T-cell (primary cell): Measurements from ENCODE around the gene ESRP2. TPM values are rescaled to one million over a fixed set of nuclear protein-coding genes. Genes with fewer than 3 reads are reported as not detected.

Experiments used
- ATAC-seq, 4 experiments: fragments of 200-7000 bp in 3 of 4; fragments of 150-1000 bp in 1 of 4; cut with Tn5 transposase; replicated peaks in 1 of 4; 1 replicate in 3 of 4; 2 replicates in 1 of 4; pipeline ENCODE4 v1.10.0; 2021; ENCODE audit warnings: moderate library complexity in 3 of 4, mild to moderate bottlenecking in 2 of 4, moderate number of reproducible peaks in 1 of 4
- CTCF ChIA-PET, 2 donors: fragments of 300-600 bp; sonication (Branson Sonifier 250); formaldehyde crosslinking; loops; one replicate each; lab custom pipeline; 2022; ENCODE audit warnings: antibody characterized with exemption in 2 of 2; lab: Charles Lee
- POLR2A ChIA-PET, 2 donors: fragments of 300-600 bp; sonication (Branson Sonifier 250); formaldehyde crosslinking; loops; one replicate each; lab custom pipeline; 2022; ENCODE audit warnings: antibody characterized with exemption in 2 of 2; lab: Charles Lee
- DNase-seq, 35 experiments: peaks; one replicate each; pipeline versions ENCODE4 v3.0.0 to v3.0.0-alpha.2; 2013 to 2023
- H3K27ac ChIP-seq: one replicate; pipeline ENCODE4 v1.5.1; 2013; ENCODE audit warnings: low read length
- H3K27me3 ChIP-seq, 2 experiments: replicated peaks in 1 of 2; 1 replicate in 1 of 2; 2 replicates in 1 of 2; pipeline versions ENCODE4 v1.6.1 to v1.7.0; 2013; ENCODE audit warnings: low read length in 1 of 2, mixed read lengths in 1 of 2; ENCODE audit not compliant: control insufficient read depth in 2 of 2, insufficient read depth in 2 of 2; ENCODE audit errors: extremely low read depth in 1 of 2
- H3K36me3 ChIP-seq, 2 donors: 1 replicate in 1 of 2; 2 replicates in 1 of 2; pipeline versions ENCODE4 v1.6.1 to v1.7.0; 2013; ENCODE audit warnings: low read length in 1 of 2; ENCODE audit not compliant: control insufficient read depth in 2 of 2, insufficient read depth in 1 of 2; ENCODE audit errors: extremely low read depth in 1 of 2
- H3K4me1 ChIP-seq, 2 experiments: 1 replicate in 1 of 2; 2 replicates in 1 of 2; pipeline versions ENCODE4 v1.6.1 to v1.7.0; 2013; ENCODE audit warnings: low read length in 2 of 2, mixed read lengths in 1 of 2; ENCODE audit not compliant: insufficient read depth in 2 of 2, control insufficient read depth in 1 of 2; ENCODE audit errors: extremely low read depth in 1 of 2
- H3K4me3 ChIP-seq, 2 donors: 1 replicate in 1 of 2; 2 replicates in 1 of 2; pipeline versions ENCODE4 v1.5.1 to v1.7.0; 2013; ENCODE audit warnings: mild to moderate bottlenecking in 2 of 2, low read length in 1 of 2, moderate library complexity in 1 of 2; ENCODE audit not compliant: control insufficient read depth in 1 of 2; ENCODE audit errors: extremely low read depth in 1 of 2
- H3K9me3 ChIP-seq: 2 replicates; pipeline ENCODE4 v1.7.0; 2013
- H3K27ac Mint-ChIP-seq, 2 donors: one replicate each; pipeline ENCODE4 v1.8.0; 2020 to 2021; ENCODE audit warnings: mild to moderate bottlenecking in 2 of 2, mixed read lengths in 2 of 2
- H3K27me3 Mint-ChIP-seq, 2 donors: one replicate each; pipeline ENCODE4 v1.8.0; 2021 to 2022; ENCODE audit warnings: mixed read lengths in 2 of 2
- H3K36me3 Mint-ChIP-seq: one replicate; pipeline ENCODE4 v1.8.0; 2021; ENCODE audit warnings: mixed read lengths
- H3K4me1 Mint-ChIP-seq, 3 donors: one replicate each; pipeline ENCODE4 v1.8.0; 2020 to 2022; ENCODE audit warnings: mixed read lengths in 3 of 3, mild to moderate bottlenecking in 1 of 3
- H3K4me3 Mint-ChIP-seq, 3 donors: one replicate each; pipeline ENCODE4 v1.8.0; 2020 to 2022; ENCODE audit warnings: mild to moderate bottlenecking in 3 of 3, mixed read lengths in 3 of 3, moderate library complexity in 3 of 3
- H3K9me3 Mint-ChIP-seq, 3 donors: one replicate each; pipeline ENCODE4 v1.8.0; 2020 to 2022; ENCODE audit warnings: mixed read lengths in 3 of 3
- WGBS: methylation state at CpG from one replicate; pipeline ENCODE4 v1.1.5; 2013; ENCODE audit warnings: missing lambda C conversion rate; ENCODE audit not compliant: insufficient coverage; 5-methylcytosine and 5-hydroxymethylcytosine counted together
- total RNA-seq, 35 experiments: library from RNA in 6 of 35; stranded (reverse) in 6 of 35; fragments of 120-200 nt in 1 of 35; gene quantifications; one replicate each; pipeline versions ENCODE4 v1.2.1 to v1.2.4 and lab custom pipeline; 2013 to 2026

Gene ESRP2
- total RNA-seq, 5 donors from 2014 or later (not counting 1 experiment from before 2014, with no cell fraction given): 0.47 to 0.79 (median 0.62) TPM; not detected in 2

GRCh38 chr16:68200088-68200783 is 35.7 kb downstream of the ESRP2 start:
- CTCF ChIA-PET: no interaction called here
- no peak for ATAC-seq
- Mint-ChIP-seq H3K9me3 (no peaks in the 10 kb centered on the region), H3K27ac (peak overlapping the region; percentile 69 to 74), H3K4me3 (no peak overlapping the region), H3K36me3 (peaks cover 8% of the 10 kb centered on the region), H3K4me1 (peaks cover 7 to 30% (median 19%) of the 10 kb centered on the region in 3 donors), H3K27me3 (no peaks in the 10 kb centered on the region)
- Histone ChIP-seq H3K9me3 (no peaks in the 10 kb centered on the region), H3K4me3 (no peak overlapping the region), H3K27me3 (no peaks in the 10 kb centered on the region), H3K4me1 (peaks cover 0 to 2% of the 10 kb centered on the region in 2 experiments), H3K27ac (no peak overlapping the region), H3K36me3 (peaks cover 0 to 27% of the 10 kb centered on the region in 2 donors)
- 63% methylated on average over 1 of the region's 3 CpGs for whole genome bisulfite sequencing
- DNase-seq: no peak
- POLR2A ChIA-PET: no interaction called here

- H3K27ac Mint-ChIP-seq: no peak overlapping the region
- POLR2A ChIA-PET: no interaction called here
- CTCF ChIA-PET: interaction anchor here in 1 of 2 donors (0.6 kb wide), 1 partner anchor 1451 kb away, joined by 4 read pairs; no protein-coding TSS in a partner anchor
These were observed 38.7 kb downstream of the ESRP2 start for GRCh38 chr16:68197250-68197649.

GRCh38 chr16:68194251-68194650 is 41.7 kb downstream of the ESRP2 start:
- peaks cover 20% of the 10 kb centered on the region for H3K36me3 Mint-ChIP-seq
- no peaks in the 10 kb centered on the region for H3K9me3 ChIP-seq
- no peak overlapping the region for H3K27ac ChIP-seq
- WGBS: 100% methylated on average over 1 of the region's 3 CpGs
- peaks cover 0 to 59% of the 10 kb centered on the region in 2 donors for H3K36me3 ChIP-seq
- H3K27me3 Mint-ChIP-seq: no peaks in the 10 kb centered on the region
- H3K27me3 ChIP-seq: no peaks in the 10 kb centered on the region
- ATAC-seq (no peak), DNase-seq (no peak)
- ChIA-PET CTCF (interaction anchor here in 1 of 2 donors (0.7 kb wide), 1 partner anchor 10 kb away, joined by 3 read pairs; no protein-coding TSS in a partner anchor), POLR2A (interaction anchor here in 1 of 2 donors (0.6 kb wide), 1 partner anchor 124 kb away, joined by 4 read pairs; no protein-coding TSS in a partner anchor)
- no peak overlapping the region for H3K4me3 Mint-ChIP-seq
- H3K27ac Mint-ChIP-seq: peak overlapping the region; percentile 44 to 52
- H3K4me1 ChIP-seq: no peaks in the 10 kb centered on the region
- peaks cover 5 to 16% (median 12%) of the 10 kb centered on the region in 3 donors for H3K4me1 Mint-ChIP-seq
- H3K4me3 ChIP-seq: no peak overlapping the region
- H3K9me3 Mint-ChIP-seq: no peaks in the 10 kb centered on the region

More at GRCh38 chr16:68197250-68197649, 38.7 kb downstream of the ESRP2 start:
- Histone ChIP-seq H3K4me3 (no peak overlapping the region), H3K27ac (no peak overlapping the region), H3K27me3 (no peaks in the 10 kb centered on the region), H3K4me1 (no peaks in the 10 kb centered on the region), H3K9me3 (no peaks in the 10 kb centered on the region), H3K36me3 (peaks cover 0 to 43% of the 10 kb centered on the region in 2 donors)
- H3K9me3 Mint-ChIP-seq: no peaks in the 10 kb centered on the region
- peaks cover 13% of the 10 kb centered on the region for H3K36me3 Mint-ChIP-seq
- no peaks in the 10 kb centered on the region for H3K27me3 Mint-ChIP-seq
- no peak overlapping the region for H3K4me3 Mint-ChIP-seq
- ATAC-seq: no peak
- peaks cover 11 to 22% (median 18%) of the 10 kb centered on the region in 3 donors for H3K4me1 Mint-ChIP-seq
- WGBS: 100% methylated on average over 2 of the region's 2 CpGs
- no peak for DNase-seq

DNA sequence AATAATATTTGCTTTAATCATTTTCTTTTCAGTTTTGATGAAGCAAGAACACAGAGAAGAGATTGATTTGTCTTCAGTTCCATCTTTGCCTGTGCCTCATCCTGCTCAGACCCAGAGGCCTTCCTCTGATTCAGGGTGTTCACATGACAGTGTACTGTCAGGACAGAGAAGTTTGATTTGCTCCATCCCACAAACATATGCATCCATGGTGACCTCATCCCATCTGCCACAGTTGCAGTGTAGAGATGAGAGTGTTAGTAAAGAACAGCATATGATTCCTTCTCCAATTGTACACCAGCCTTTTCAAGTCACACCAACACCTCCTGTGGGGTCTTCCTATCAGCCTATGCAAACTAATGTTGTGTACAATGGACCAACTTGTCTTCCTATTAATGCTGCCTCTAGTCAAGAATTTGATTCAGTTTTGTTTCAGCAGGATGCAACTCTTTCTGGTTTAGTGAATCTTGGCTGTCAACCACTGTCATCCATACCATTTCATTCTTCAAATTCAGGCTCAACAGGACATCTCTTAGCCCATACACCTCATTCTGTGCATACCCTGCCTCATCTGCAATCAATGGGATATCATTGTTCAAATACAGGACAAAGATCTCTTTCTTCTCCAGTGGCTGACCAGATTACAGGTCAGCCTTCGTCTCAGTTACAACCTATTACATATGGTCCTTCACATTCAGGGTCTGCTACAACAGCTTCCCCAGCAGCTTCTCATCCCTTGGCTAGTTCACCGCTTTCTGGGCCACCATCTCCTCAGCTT is 45.0 kb downstream of the ESRP2 start:
- Mint-ChIP-seq H3K9me3 (no peaks in the 10 kb centered on the region), H3K27me3 (no peaks in the 10 kb centered on the region), H3K4me3 (no peak overlapping the region), H3K4me1 (peaks cover 2 to 16% (median 12%) of the 10 kb centered on the region in 3 donors), H3K27ac (peak overlapping the region in 1 of 2 donors; percentile 35), H3K36me3 (peaks cover 23% of the 10 kb centered on the region)
- CTCF ChIA-PET: no interaction called here
- 96% methylated on average over 2 of the region's 2 CpGs for WGBS
- Histone ChIP-seq H3K4me3 (no peak overlapping the region), H3K4me1 (no peaks in the 10 kb centered on the region), H3K27ac (no peak overlapping the region), H3K36me3 (peaks cover 3 to 71% of the 10 kb centered on the region in 2 donors), H3K9me3 (no peaks in the 10 kb centered on the region), H3K27me3 (no peaks in the 10 kb centered on the region)
- no peak for DNase-seq
- no peak for ATAC-seq
- POLR2A ChIA-PET: no interaction called here

- H3K27ac Mint-ChIP-seq: no peak overlapping the region
- peaks cover 2 to 16% (median 12%) of the 10 kb centered on the region in 3 donors for H3K4me1 Mint-ChIP-seq
- Histone ChIP-seq H3K27ac (no peak overlapping the region), H3K4me3 (no peak overlapping the region), H3K27me3 (no peaks in the 10 kb centered on the region), H3K9me3 (no peaks in the 10 kb centered on the region), H3K4me1 (no peaks in the 10 kb centered on the region), H3K36me3 (peaks cover 3 to 76% of the 10 kb centered on the region in 2 donors)
- no peak overlapping the region for H3K4me3 Mint-ChIP-seq
- WGBS: no CpG with 5 or more reads among the region's 1 CpG
- no peaks in the 10 kb centered on the region for H3K9me3 Mint-ChIP-seq
- H3K36me3 Mint-ChIP-seq: peaks cover 27% of the 10 kb centered on the region
- no peak for ATAC-seq
- DNase-seq: no peak
- ChIA-PET CTCF (interaction anchor here in 1 of 2 donors (0.6 kb wide), 1 partner anchor 306 kb away, joined by 3 read pairs; no protein-coding TSS in a partner anchor), POLR2A (no interaction called here)
- H3K27me3 Mint-ChIP-seq: no peaks in the 10 kb centered on the region
These were observed 45.8 kb downstream of the ESRP2 start for GRCh38 chr16:68190081-68190480.

GRCh38 chr16:68188170-68188569 is 47.8 kb downstream of the ESRP2 start:
- peaks cover 30% of the 10 kb centered on the region for H3K36me3 Mint-ChIP-seq
- POLR2A ChIA-PET: no interaction called here
- CTCF ChIA-PET: interaction anchor here in 1 of 2 donors (0.5 kb wide), 1 partner anchor 140 kb away, joined by 4 read pairs; no protein-coding TSS in a partner anchor

More at GRCh38 chr16:68188170-68188569, 47.8 kb downstream of the ESRP2 start:
- Histone ChIP-seq H3K4me3 (no peak overlapping the region), H3K27me3 (no peaks in the 10 kb centered on the region), H3K27ac (no peak overlapping the region), H3K4me1 (no peaks in the 10 kb centered on the region), H3K36me3 (peaks cover 3 to 74% of the 10 kb centered on the region in 2 donors), H3K9me3 (no peaks in the 10 kb centered on the region)
- 94% methylated on average over 4 of the region's 10 CpGs for WGBS
- H3K27me3 Mint-ChIP-seq: no peaks in the 10 kb centered on the region
- ATAC-seq (no peak), DNase-seq (no peak)
- no peak overlapping the region for H3K4me3 Mint-ChIP-seq
- H3K9me3 Mint-ChIP-seq: no peaks in the 10 kb centered on the region
- H3K4me1 Mint-ChIP-seq: peaks cover 2 to 16% (median 9%) of the 10 kb centered on the region in 3 donors
- H3K27ac Mint-ChIP-seq: no peak overlapping the region
